Spinal cord (tissue), 10 donors: ENCODE measurements around the gene FES. TPM values are rescaled to one million over a fixed set of nuclear protein-coding genes. Genes with fewer than 3 reads are reported as not detected.

Source experiments
- DNase-seq, 6 donors: peaks; one replicate each; pipeline versions ENCODE4 v3.0.0 to v3.0.0-alpha.2; 2013 to 2015; ENCODE audit warnings: low spot score in 6 of 6, low read depth in 4 of 6
- H3K27ac ChIP-seq: one replicate; pipeline ENCODE4 v1.5.1; 2013; ENCODE audit warnings: low read depth, low read length, control low read depth
- H3K27me3 ChIP-seq: one replicate; pipeline ENCODE4 v1.6.1; 2013; ENCODE audit warnings: low read length; ENCODE audit not compliant: control insufficient read depth, insufficient read depth
- H3K36me3 ChIP-seq: one replicate; pipeline ENCODE4 v1.6.1; 2013; ENCODE audit warnings: low read length; ENCODE audit not compliant: control insufficient read depth, insufficient read depth
- H3K4me1 ChIP-seq: one replicate; pipeline ENCODE4 v1.6.1; 2013; ENCODE audit warnings: low read length; ENCODE audit not compliant: control insufficient read depth, insufficient read depth
- H3K4me3 ChIP-seq: one replicate; pipeline ENCODE4 v1.5.1; 2013; ENCODE audit warnings: low read depth, low read length, control low read depth
- H3K9me3 ChIP-seq: one replicate; pipeline ENCODE4 v1.6.1; 2013; ENCODE audit warnings: low read length; ENCODE audit not compliant: control insufficient read depth, insufficient read depth
- WGBS: methylation state at CpG from one replicate; pipeline ENCODE4 v1.1.5; 2013; ENCODE audit warnings: missing lambda C conversion rate; ENCODE audit not compliant: insufficient coverage; 5-methylcytosine and 5-hydroxymethylcytosine counted together
- polyA plus RNA-seq, 2 donors: library from polyadenylated mRNA; unstranded; fragments of 120-200 nt; gene quantifications; one replicate each; pipeline ENCODE4 v1.2.1, GENCODE V29; 2013; ENCODE audit not compliant: insufficient read length in 2 of 2
- total RNA-seq, 2 donors: library from RNA; depleted of rRNA in 1 of 2; stranded (reverse); fragments of 120-200 nt in 1 of 2; fragments of >200 nt in 1 of 2; gene quantifications; one replicate each; pipeline versions ENCODE4 v1.2.3 to v1.2.4, GENCODE V29; 2013 to 2014
- donor health status: healthy.

FES gene
- total and polyA plus RNA-seq, 4 donors, result 8.7 to 19.5 (median 12.7) TPM

GRCh38 chr15:90913398-90913944, 29.2 kb downstream of the FES start:
- WGBS, result 88% methylated on average over 8 of the region's 12 CpGs
- no peak for DNase-seq
- Histone ChIP-seq H3K4me1 (no peaks in the 10 kb centered on the region), H3K36me3 (peaks cover 99% of the 10 kb centered on the region), H3K27ac (no peak overlapping the region), H3K27me3 (no peaks in the 10 kb centered on the region), H3K9me3 (no peaks in the 10 kb centered on the region), H3K4me3 (no peak overlapping the region)

DNA sequence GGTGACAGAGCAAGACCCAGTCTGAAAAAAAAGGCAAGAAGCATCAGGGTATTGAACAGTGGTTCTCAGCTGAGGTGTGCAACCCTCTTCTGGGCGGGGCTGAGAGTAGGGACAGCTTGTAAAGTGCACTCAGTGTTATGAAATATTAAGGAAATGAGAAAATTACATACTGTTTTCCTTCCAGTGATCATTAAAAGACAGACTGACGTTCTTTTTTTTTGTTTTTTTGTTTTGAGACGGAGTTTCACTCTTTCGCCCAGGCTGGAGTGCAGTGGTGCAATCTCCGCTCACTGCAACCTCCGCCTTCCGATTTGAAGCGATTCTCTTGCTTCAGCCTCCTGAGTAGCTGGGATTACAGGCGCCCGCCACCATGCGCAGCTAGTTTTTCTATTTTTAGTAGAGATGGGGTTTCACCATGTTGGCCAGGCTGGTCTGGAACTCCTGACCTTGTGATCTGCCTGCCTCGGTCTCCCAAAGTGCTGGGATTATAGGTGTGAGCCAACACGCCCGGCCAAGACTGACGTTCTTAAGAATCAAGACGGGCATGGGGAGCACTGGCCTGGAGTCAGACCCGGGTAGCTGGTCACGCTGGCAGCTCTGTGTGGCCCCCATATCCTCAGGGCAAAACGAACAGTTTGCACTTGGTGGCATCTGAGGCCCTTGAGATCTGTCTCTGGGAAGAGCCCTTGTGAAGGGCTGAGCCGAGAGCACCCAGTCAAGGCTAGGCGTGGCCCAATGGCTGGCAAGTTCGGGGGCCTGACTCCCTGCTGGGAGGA, 30.2 kb downstream of the FES start:
- WGBS, result 98% methylated on average over 19 of the region's 22 CpGs
- Histone ChIP-seq H3K27me3 (no peaks in the 10 kb centered on the region), H3K36me3 (peaks cover 100% of the 10 kb centered on the region), H3K27ac (no peak overlapping the region), H3K9me3 (no peaks in the 10 kb centered on the region), H3K4me3 (no peak overlapping the region), H3K4me1 (no peaks in the 10 kb centered on the region)
- DNase-seq, result no peak

DNA sequence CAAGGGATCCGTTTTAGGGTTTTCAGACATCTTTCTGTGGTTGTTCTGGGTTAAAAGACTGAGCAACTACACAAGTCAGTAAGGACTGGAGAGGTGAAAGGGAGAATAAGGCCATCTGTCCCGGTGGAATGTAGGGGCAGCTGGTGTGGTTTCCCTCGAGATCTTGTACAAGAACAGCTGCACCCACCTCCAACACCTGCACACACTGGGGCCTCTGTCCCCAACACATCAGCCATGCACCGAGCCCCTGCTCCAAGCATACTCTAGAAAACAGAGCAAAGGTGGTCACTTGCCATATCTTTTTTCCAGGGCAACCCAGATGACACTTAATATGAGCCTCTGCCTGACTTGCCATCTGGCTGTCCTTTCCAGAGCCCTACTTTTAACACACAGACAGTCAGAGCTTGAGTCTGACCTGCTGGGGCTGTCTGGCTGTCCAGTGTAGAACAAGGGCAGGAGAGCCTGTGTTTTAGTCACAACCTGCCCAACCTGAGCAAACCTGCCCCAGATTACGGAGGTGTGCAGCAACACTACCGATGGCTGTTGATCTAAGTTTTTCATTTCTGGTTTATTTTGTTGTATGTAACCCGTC, 31.0 kb downstream of the FES start:
- H3K36me3 ChIP-seq, result peaks cover 100% of the 10 kb centered on the region
- no peak overlapping the region for H3K27ac ChIP-seq
- H3K27me3 ChIP-seq, result no peaks in the 10 kb centered on the region
- no peak for DNase-seq
- no peak overlapping the region for H3K4me3 ChIP-seq
- H3K9me3 ChIP-seq, result no peaks in the 10 kb centered on the region
- WGBS, result 88% methylated on average over 4 of the region's 7 CpGs
- no peaks in the 10 kb centered on the region for H3K4me1 ChIP-seq

GRCh38 chr15:90915808-90916440, 31.6 kb downstream of the FES start:
- no peak for DNase-seq
- H3K27me3 ChIP-seq, result no peaks in the 10 kb centered on the region
- peaks cover 97% of the 10 kb centered on the region for H3K36me3 ChIP-seq
- no peaks in the 10 kb centered on the region for H3K4me1 ChIP-seq
- no peaks in the 10 kb centered on the region for H3K9me3 ChIP-seq
- no peak overlapping the region for H3K4me3 ChIP-seq
- 82% methylated on average over 23 of the region's 25 CpGs for WGBS
- H3K27ac ChIP-seq, result no peak overlapping the region

GRCh38 chr15:90916461-90916860, 32.2 kb downstream of the FES start:
- no peak for DNase-seq
- 87% methylated on average over 11 of the region's 11 CpGs for WGBS
- no peak overlapping the region for H3K4me3 ChIP-seq
- H3K4me1 ChIP-seq, result no peaks in the 10 kb centered on the region
- H3K36me3 ChIP-seq, result peaks cover 92% of the 10 kb centered on the region
- H3K9me3 ChIP-seq, result no peaks in the 10 kb centered on the region
- H3K27ac ChIP-seq, result no peak overlapping the region
- no peaks in the 10 kb centered on the region for H3K27me3 ChIP-seq

- Histone ChIP-seq H3K36me3 (peaks cover 81% of the 10 kb centered on the region), H3K4me3 (no peak overlapping the region), H3K27me3 (no peaks in the 10 kb centered on the region), H3K27ac (no peak overlapping the region), H3K9me3 (no peaks in the 10 kb centered on the region), H3K4me1 (no peaks in the 10 kb centered on the region)
- 98% methylated on average over 12 of the region's 12 CpGs for WGBS
- no peak for DNase-seq
Measured at GRCh38 chr15:90917569-90917968, 33.3 kb downstream of the FES start.

DNA sequence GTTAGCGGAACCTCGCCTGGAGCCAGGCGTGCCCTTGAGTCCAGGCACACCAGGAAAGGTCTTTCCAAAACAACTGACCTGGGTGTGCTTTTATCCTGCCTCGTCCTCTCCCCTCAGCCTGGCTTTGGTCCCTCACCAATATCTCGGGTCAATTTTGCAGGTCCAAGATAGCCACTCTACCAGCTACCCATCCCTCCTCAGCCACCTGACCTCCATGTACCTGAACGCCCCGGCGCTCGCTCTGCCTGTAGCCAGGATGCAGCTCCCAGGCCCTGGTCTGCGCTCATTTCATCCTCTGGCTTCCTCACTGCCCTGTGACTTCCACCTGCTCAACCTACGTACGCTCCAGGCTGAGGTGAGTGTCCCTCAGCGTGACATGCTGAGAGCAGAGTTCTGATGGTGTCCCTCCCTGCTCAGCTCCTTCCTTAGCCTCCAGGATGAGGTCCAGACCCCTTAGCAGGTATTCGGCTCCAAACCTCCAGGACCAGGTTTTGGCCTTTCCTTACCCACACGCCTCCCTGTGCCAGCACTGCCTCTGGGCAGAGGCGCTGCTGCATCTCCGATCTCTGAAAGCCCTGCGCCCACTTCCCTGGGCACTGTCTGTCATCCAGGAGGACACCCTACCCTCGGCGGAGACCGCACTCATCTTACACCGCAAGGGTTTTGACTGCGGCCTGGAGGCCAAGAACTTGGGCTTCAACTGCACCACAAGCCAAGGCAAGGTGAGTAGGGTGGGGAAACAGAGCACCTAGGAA, 33.9 kb downstream of the FES start:
- H3K27ac ChIP-seq, result no peak overlapping the region
- 97% methylated on average over 23 of the region's 23 CpGs for WGBS

DNA sequence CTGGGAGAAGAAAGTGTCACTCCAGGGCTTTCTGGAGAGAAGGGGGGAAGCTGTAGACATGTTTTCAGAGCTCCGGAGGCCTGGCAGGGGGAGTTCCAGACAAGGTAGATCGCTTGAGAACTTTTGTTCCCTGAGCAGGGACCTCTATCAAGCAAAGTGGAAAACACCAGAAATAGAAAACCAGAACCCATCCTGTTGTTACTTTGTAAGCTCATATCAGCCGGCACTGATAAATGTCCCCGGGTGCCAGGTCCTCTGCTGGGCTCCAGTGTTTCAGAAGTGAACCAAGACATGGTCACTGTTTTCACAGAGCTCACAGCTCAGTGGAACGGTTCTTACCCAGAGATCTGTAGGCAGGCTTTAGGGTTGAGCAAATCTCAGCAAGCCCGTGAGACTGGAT, 34.5 kb downstream of the FES start:
- Histone ChIP-seq H3K9me3 (no peaks in the 10 kb centered on the region), H3K27me3 (no peaks in the 10 kb centered on the region), H3K4me3 (no peak overlapping the region), H3K27ac (no peak overlapping the region), H3K4me1 (no peaks in the 10 kb centered on the region), H3K36me3 (peaks cover 68% of the 10 kb centered on the region)
- WGBS, result 93% methylated on average over 6 of the region's 6 CpGs
- DNase-seq, result no peak

More for the DNA sequence above, 33.9 kb downstream of the FES start:
- DNase-seq, result no peak
- no peak overlapping the region for H3K4me3 ChIP-seq
- no peaks in the 10 kb centered on the region for H3K27me3 ChIP-seq
- no peaks in the 10 kb centered on the region for H3K4me1 ChIP-seq
- peaks cover 74% of the 10 kb centered on the region for H3K36me3 ChIP-seq
- H3K9me3 ChIP-seq, result no peaks in the 10 kb centered on the region

DNA sequence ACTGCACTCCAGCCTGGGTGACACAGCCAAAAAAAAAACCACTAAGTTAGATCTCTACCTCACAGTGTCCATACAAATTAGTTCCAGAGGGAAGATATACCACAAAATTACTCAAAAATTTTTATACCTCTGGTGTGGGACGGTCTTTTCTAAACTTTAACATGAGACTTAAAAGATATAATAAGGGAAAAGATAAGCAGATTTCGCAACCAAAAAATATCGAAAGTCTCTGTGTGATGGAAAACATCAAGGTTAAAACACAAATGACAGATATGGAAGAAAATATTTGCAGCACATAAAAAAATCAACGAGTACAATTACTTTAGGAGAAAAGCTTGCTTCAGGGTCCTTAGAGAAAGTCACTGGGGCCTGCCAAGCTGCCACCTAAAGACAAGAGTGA, 37.6 kb downstream of the FES start:
- H3K9me3 ChIP-seq, result no peaks in the 10 kb centered on the region
- H3K4me1 ChIP-seq, result no peaks in the 10 kb centered on the region
- H3K27ac ChIP-seq, result no peak overlapping the region
- no peaks in the 10 kb centered on the region for H3K27me3 ChIP-seq
- peaks cover 38% of the 10 kb centered on the region for H3K36me3 ChIP-seq
- no peak overlapping the region for H3K4me3 ChIP-seq
- DNase-seq, result no peak
- 100% methylated on average over 1 of the region's 4 CpGs for WGBS
